A673 (cell line): ENCODE measurements around the gene DYNLT2. TPM values are rescaled to one million over a fixed set of nuclear protein-coding genes. Genes with fewer than 3 reads are reported as not detected.
"Not testable (repeated sequence)": the region's sequence is repeated elsewhere in the genome, so short reads cannot be mapped to it uniquely, and the experiment has no call there.

Source experiments
- BruUV-seq: library from RNA; stranded (reverse); fragments of 400-500 nt; replicated peaks from 2 replicates; lab custom pipeline; 2021; lab: Mats Ljungman, UMichigan
- CTCF ChIA-PET: fragments of 300-600 bp; sonication (Branson Sonifier 250); formaldehyde crosslinking; loops from one replicate; lab custom pipeline; 2022; ENCODE audit warnings: antibody characterized with exemption; lab: Charles Lee
- POLR2A ChIA-PET: fragments of 300-600 bp; sonication (Branson Sonifier 250); formaldehyde crosslinking; loops from one replicate; lab custom pipeline; 2022; ENCODE audit warnings: antibody characterized with exemption; ENCODE audit not compliant: low non-redundant PET; lab: Charles Lee
- DNase-seq: peaks from one replicate; pipeline ENCODE4 v3.0.0-alpha.2; 2015; ENCODE audit warnings: low spot score
- H3K27ac ChIP-seq: fragments of 200-600 bp; sonication (generic); 2 replicates; pipeline ENCODE4 v1.5.1; 2016; ENCODE audit warnings: mixed run types, low read depth, mild to moderate bottlenecking, mixed read lengths, antibody characterized with exemption, low read length; ENCODE audit not compliant: poor library complexity, severe bottlenecking
- H3K27me3 ChIP-seq: fragments of 200-600 bp; sonication (generic); replicated peaks from 2 replicates; pipeline ENCODE4 v1.6.1; 2017; ENCODE audit warnings: mixed run types, low read depth, mild to moderate bottlenecking, mixed read lengths, antibody characterized with exemption, low read length; ENCODE audit not compliant: insufficient read depth, poor library complexity
- H3K36me3 ChIP-seq: fragments of 200-600 bp; sonication (generic); 2 replicates; pipeline ENCODE4 v1.6.1; 2016; ENCODE audit warnings: mixed run types, mild to moderate bottlenecking, mixed read lengths, antibody characterized with exemption, low read length; ENCODE audit not compliant: insufficient read depth, poor library complexity, severe bottlenecking
- H3K4me1 ChIP-seq: fragments of 200-600 bp; sonication (generic); 2 replicates; pipeline ENCODE4 v1.6.1; 2017; ENCODE audit warnings: mixed run types, mild to moderate bottlenecking, mixed read lengths, antibody characterized with exemption, low read length; ENCODE audit not compliant: insufficient read depth, poor library complexity, severe bottlenecking
- H3K4me3 ChIP-seq: fragments of 200-600 bp; sonication (generic); 2 replicates; pipeline ENCODE4 v1.5.1; 2016; ENCODE audit warnings: low read depth, mixed run types, mild to moderate bottlenecking, mixed read lengths, low read length; ENCODE audit not compliant: poor library complexity, severe bottlenecking
- H3K9me3 ChIP-seq: fragments of 200-600 bp; sonication (generic); 2 replicates; pipeline ENCODE4 v1.6.1; 2016; ENCODE audit warnings: mixed run types, low read depth, mild to moderate bottlenecking, mixed read lengths, antibody characterized with exemption, low read length; ENCODE audit not compliant: poor library complexity, severe bottlenecking
- CTCF ChIP-seq: fragments of 300-800, 200-600 bp; sonication (generic); conservative IDR thresholded peaks from 2 replicates; pipeline ENCODE4 v1.5.1; 2017; ENCODE audit warnings: low read depth, mild to moderate bottlenecking, antibody characterized with exemption, low read length, moderate library complexity, mixed read lengths
- EZH2 ChIP-seq: fragments of 200-600 bp; sonication (generic); IDR thresholded peaks from 2 replicates; pipeline ENCODE4 v1.6.1; 2017; ENCODE audit warnings: borderline replicate concordance, low read depth, mild to moderate bottlenecking, mixed read lengths, antibody characterized with exemption, low read length; ENCODE audit not compliant: poor library complexity, severe bottlenecking
- intact Hi-C: fragments of 100-400 bp; cut with micrococcal nuclease; formaldehyde crosslinking; loops from one replicate; pipeline ENCODE4 v1.10.0; 2022; ENCODE audit not compliant: unreplicated experiment
- total RNA-seq: library from RNA; stranded (reverse); gene quantifications from 2 replicates; pipeline ENCODE4 v1.2.3, GENCODE V29; 2021

DYNLT2 gene
- total RNA-seq, 1 experiment from 2014 or later = 2.4 TPM

GRCh38 chr6:169774347-169774746, 23.0 kb upstream of the DYNLT2 start:
- Histone ChIP-seq H3K27me3 (no peaks in the 10 kb centered on the region), H3K4me1 (no peaks in the 10 kb centered on the region), H3K36me3 (no peaks in the 10 kb centered on the region), H3K9me3 (no peaks in the 10 kb centered on the region), H3K27ac (no peak overlapping the region), H3K4me3 (no peak overlapping the region)
- TF ChIP-seq EZH2 = no peak
- no peak for TF ChIP-seq CTCF
- no TSS peak for BruUV-seq
- intact Hi-C loops = no loop called here
- DNase-seq = no peak
- POLR2A ChIA-PET = no interaction called here
- CTCF ChIA-PET = no interaction called here

GRCh38 chr6:169766921-169767736, 15.8 kb upstream of the DYNLT2 start:
- no peaks in the 10 kb centered on the region for H3K4me1 ChIP-seq
- DNase-seq = no peak
- no peaks in the 10 kb centered on the region for H3K9me3 ChIP-seq
- ChIA-PET POLR2A (no interaction called here), CTCF (no interaction called here)
- no peaks in the 10 kb centered on the region for H3K27me3 ChIP-seq
- no peak overlapping the region for H3K4me3 ChIP-seq
- TF ChIP-seq EZH2 = no peak
- TF ChIP-seq CTCF = no peak
- intact Hi-C loops = no loop called here
- no TSS peak for BruUV-seq
- no peak overlapping the region for H3K27ac ChIP-seq
- peaks cover 3% of the 10 kb centered on the region for H3K36me3 ChIP-seq

GRCh38 chr6:169766232-169766631, 14.9 kb upstream of the DYNLT2 start:
- Histone ChIP-seq H3K36me3 (peaks cover 3% of the 10 kb centered on the region), H3K4me1 (no peaks in the 10 kb centered on the region), H3K9me3 (no peaks in the 10 kb centered on the region), H3K27ac (no peak overlapping the region), H3K27me3 (no peaks in the 10 kb centered on the region), H3K4me3 (no peak overlapping the region)
- no TSS peak for BruUV-seq
- intact Hi-C loops = no loop called here
- CTCF ChIA-PET = no interaction called here
- POLR2A ChIA-PET = no interaction called here
- no peak for TF ChIP-seq CTCF
- TF ChIP-seq EZH2 = no peak
- no peak for DNase-seq

- H3K4me1 ChIP-seq, BruUV-seq, H3K27me3 ChIP-seq, H3K4me3 ChIP-seq, DNase-seq, CTCF ChIA-PET, H3K9me3 ChIP-seq, H3K36me3 ChIP-seq, POLR2A ChIA-PET, H3K27ac ChIP-seq, intact Hi-C loops: not testable (repeated sequence)
Observed at GRCh38 chr6:169765789-169766188, 14.4 kb upstream of the DYNLT2 start.
